Suprapubic skin (tissue), 4 donors: ENCODE data around the gene RTKN. TPM values are rescaled to one million over a fixed set of nuclear protein-coding genes. Genes with fewer than 3 reads are reported as not detected.
A peak's percentile ranks its signal among the peaks of the same experiment; 100 is the strongest.

ENCODE experiments used
- DNase-seq, 2 donors: peaks; one replicate each; pipeline ENCODE4 v3.0.0-alpha.2; 2019; ENCODE audit warnings: low spot score in 2 of 2
- H3K27ac ChIP-seq: fragments of 200-600 bp; sonication (generic); one replicate; pipeline ENCODE4 v1.5.1; 2019
- H3K27me3 ChIP-seq: fragments of 200-600 bp; sonication (generic); one replicate; pipeline ENCODE4 v1.5.1; 2019
- H3K36me3 ChIP-seq: fragments of 200-600 bp; sonication (generic); one replicate; pipeline ENCODE4 v1.5.1; 2019
- H3K4me1 ChIP-seq: fragments of 200-600 bp; sonication (generic); one replicate; pipeline ENCODE4 v1.5.1; 2019
- H3K4me3 ChIP-seq: fragments of 200-600 bp; sonication (generic); one replicate; pipeline ENCODE4 v1.5.1; 2019; ENCODE audit warnings: mild to moderate bottlenecking
- H3K9me3 ChIP-seq: fragments of 200-600 bp; sonication (generic); one replicate; pipeline ENCODE4 v1.5.1; 2019
- CTCF ChIP-seq, 2 donors: fragments of 200-600 bp in 1 of 2; fragments of 450-650 bp in 1 of 2; sonication (generic) in 1 of 2; IDR thresholded peaks; one replicate each; pipeline ENCODE4 v1.5.1; 2016 to 2019; ENCODE audit warnings: antibody characterized with exemption in 2 of 2, mild to moderate bottlenecking in 1 of 2, moderate library complexity in 1 of 2
- EP300 ChIP-seq: sonication (generic); formaldehyde crosslinking; IDR thresholded peaks from one replicate; pipeline ENCODE4 v1.6.1; 2017; ENCODE audit warnings: antibody characterized with exemption
- POLR2A ChIP-seq, 2 donors: fragments of 450-650 bp; IDR thresholded peaks; one replicate each; pipeline ENCODE4 v1.6.1; 2017; ENCODE audit warnings: antibody characterized with exemption in 2 of 2, mild to moderate bottlenecking in 2 of 2, moderate library complexity in 2 of 2
- POLR2AphosphoS5 ChIP-seq, 3 donors: sonication (generic); formaldehyde crosslinking; IDR thresholded peaks; one replicate each; pipeline ENCODE4 v1.6.1; 2017; ENCODE audit warnings: antibody characterized with exemption in 3 of 3
- WGBS: methylation state at CpG from one replicate; pipeline ENCODE4 v1.1.5; 2018; 5-methylcytosine and 5-hydroxymethylcytosine counted together
- total RNA-seq, 4 donors: library from RNA; depleted of rRNA; stranded (reverse); fragments of >200 nt; gene quantifications; one replicate each; pipeline ENCODE4 v1.1.0, GENCODE V29; 2016

The RTKN gene
- total RNA-seq, 4 donors from 2014 or later, result 48.2 to 63.1 (median 56.7) TPM

GRCh38 chr2:74458132-74458937 is 16.6 kb upstream of the RTKN start, which contains the start of gene WBP1:
WBP1 (plus strand) TSS chr2:74458438; CDS start chr2:74458603, 165 bp downstream.
- 0% methylated on average over 6 of the region's 38 CpGs for WGBS
- Histone ChIP-seq H3K4me1 (peaks cover 42% of the 10 kb centered on the region), H3K36me3 (peaks cover 22% of the 10 kb centered on the region), H3K9me3 (no peaks in the 10 kb centered on the region), H3K4me3 (peak within 1 kb of the TSS; percentile 61), H3K27me3 (no peaks in the 10 kb centered on the region), H3K27ac (peak within 1 kb of the TSS; percentile 89)
- TF ChIP-seq EP300, result no peak
- no peak for TF ChIP-seq CTCF (IDR thresholded peaks at IDR 0.05)
- TF ChIP-seq POLR2A (IDR thresholded peaks at IDR 0.05), result peak in 1 of 2 donors; percentile 22
- TF ChIP-seq POLR2AphosphoS5 (IDR thresholded peaks at IDR 0.05), result peak in 2 of 3 donors; percentile 26 to 48
- peak; percentile 100 for DNase-seq

- peaks cover 42% of the 10 kb centered on the region for H3K4me1 ChIP-seq
- 0% methylated on average over 24 of the region's 46 CpGs for WGBS
- DNase-seq, result peak; percentile 85
Observed at GRCh38 chr2:74457549-74458131, 15.9 kb upstream of the RTKN start.

GRCh38 chr2:74457129-74457548 is 15.4 kb upstream of the RTKN start:
- peaks cover 11% of the 10 kb centered on the region for H3K36me3 ChIP-seq
- H3K4me3 ChIP-seq, result peak overlapping the region; percentile 61
- DNase-seq, result no peak
- no peaks in the 10 kb centered on the region for H3K9me3 ChIP-seq
- TF ChIP-seq EP300 (no peak), CTCF (IDR thresholded peaks at IDR 0.05) (no peak), POLR2AphosphoS5 (IDR thresholded peaks at IDR 0.05) (no peak), POLR2A (IDR thresholded peaks at IDR 0.05) (no peak)
- no peaks in the 10 kb centered on the region for H3K27me3 ChIP-seq
- peaks cover 42% of the 10 kb centered on the region for H3K4me1 ChIP-seq
- H3K27ac ChIP-seq, result peak overlapping the region; percentile 89
- WGBS, result under 1% methylated on average over 16 of the region's 27 CpGs

More at GRCh38 chr2:74457549-74458131, 15.9 kb upstream of the RTKN start:
- no peaks in the 10 kb centered on the region for H3K9me3 ChIP-seq
- H3K27ac ChIP-seq, result peak overlapping the region; percentile 89
- H3K36me3 ChIP-seq, result peaks cover 16% of the 10 kb centered on the region
- H3K27me3 ChIP-seq, result no peaks in the 10 kb centered on the region
- TF ChIP-seq POLR2AphosphoS5 (IDR thresholded peaks at IDR 0.05) (peak in 1 of 3 donors; percentile 52), EP300 (no peak), POLR2A (IDR thresholded peaks at IDR 0.05) (peak in 1 of 2 donors; percentile 23)
- peak overlapping the region; percentile 61 for H3K4me3 ChIP-seq

GRCh38 chr2:74454654-74455511 is 13.1 kb upstream of the RTKN start, which contains the start of gene INO80B:
INO80B (plus strand) TSS chr2:74455087; CDS start chr2:74455117, 30 bp downstream.
- DNase-seq, result peak; percentile 97 to 98
- Histone ChIP-seq H3K9me3 (no peaks in the 10 kb centered on the region), H3K4me3 (peak within 1 kb of the TSS; percentile 78), H3K27me3 (no peaks in the 10 kb centered on the region), H3K27ac (peak within 1 kb of the TSS; percentile 73), H3K36me3 (no peaks in the 10 kb centered on the region), H3K4me1 (peaks cover 42% of the 10 kb centered on the region)
- WGBS, result 2% methylated on average over 26 of the region's 40 CpGs
- TF ChIP-seq POLR2A (IDR thresholded peaks at IDR 0.05), result no peak
- TF ChIP-seq CTCF (IDR thresholded peaks at IDR 0.05), result no peak
- peak in 2 of 3 donors; percentile 89 to 96 for TF ChIP-seq POLR2AphosphoS5 (IDR thresholded peaks at IDR 0.05)

GRCh38 chr2:74450570-74451190 is 8.9 kb upstream of the RTKN start:
- Histone ChIP-seq H3K27ac (no peak overlapping the region), H3K27me3 (no peaks in the 10 kb centered on the region), H3K4me3 (no peak overlapping the region), H3K4me1 (peaks cover 12% of the 10 kb centered on the region), H3K36me3 (no peaks in the 10 kb centered on the region), H3K9me3 (no peaks in the 10 kb centered on the region)
- DNase-seq, result no peak
- TF ChIP-seq POLR2A (IDR thresholded peaks at IDR 0.05), result no peak
- no peak for TF ChIP-seq EP300
- no peak for TF ChIP-seq POLR2AphosphoS5 (IDR thresholded peaks at IDR 0.05)
- no peak for TF ChIP-seq CTCF (IDR thresholded peaks at IDR 0.05)
- WGBS, result 79% methylated on average over 3 of the region's 3 CpGs
